Measurements from ENCODE around the gene STK11IP. TPM values are rescaled to one million over a fixed set of nuclear protein-coding genes. Genes with fewer than 3 reads are reported as not detected.
"Not testable (repeated sequence)": the region's sequence is repeated elsewhere in the genome, so short reads cannot be mapped to it uniquely, and the experiment has no call there.

The STK11IP gene
- total RNA-seq, 4 donors from 2014 or later, result 25.3 to 68.0 (median 29.2) TPM

GRCh38 chr2:219650426-219651248, 53.0 kb downstream of the STK11IP start:
- peaks cover 10% of the 10 kb centered on the region for H3K27me3 ChIP-seq
- DNase-seq (ENCODE audit: low spot score in 2 of 2), result peak in 1 of 2 donors; percentile 53
- peaks cover 3% of the 10 kb centered on the region for H3K4me1 ChIP-seq
- WGBS, result 62% methylated on average over 8 of the region's 8 CpGs
- H3K36me3 ChIP-seq, result no peaks in the 10 kb centered on the region
- no peaks in the 10 kb centered on the region for H3K9me3 ChIP-seq
- H3K4me3 ChIP-seq, result no peak overlapping the region
- H3K27ac ChIP-seq, result no peak overlapping the region
- TF ChIP-seq, protein P1, sequence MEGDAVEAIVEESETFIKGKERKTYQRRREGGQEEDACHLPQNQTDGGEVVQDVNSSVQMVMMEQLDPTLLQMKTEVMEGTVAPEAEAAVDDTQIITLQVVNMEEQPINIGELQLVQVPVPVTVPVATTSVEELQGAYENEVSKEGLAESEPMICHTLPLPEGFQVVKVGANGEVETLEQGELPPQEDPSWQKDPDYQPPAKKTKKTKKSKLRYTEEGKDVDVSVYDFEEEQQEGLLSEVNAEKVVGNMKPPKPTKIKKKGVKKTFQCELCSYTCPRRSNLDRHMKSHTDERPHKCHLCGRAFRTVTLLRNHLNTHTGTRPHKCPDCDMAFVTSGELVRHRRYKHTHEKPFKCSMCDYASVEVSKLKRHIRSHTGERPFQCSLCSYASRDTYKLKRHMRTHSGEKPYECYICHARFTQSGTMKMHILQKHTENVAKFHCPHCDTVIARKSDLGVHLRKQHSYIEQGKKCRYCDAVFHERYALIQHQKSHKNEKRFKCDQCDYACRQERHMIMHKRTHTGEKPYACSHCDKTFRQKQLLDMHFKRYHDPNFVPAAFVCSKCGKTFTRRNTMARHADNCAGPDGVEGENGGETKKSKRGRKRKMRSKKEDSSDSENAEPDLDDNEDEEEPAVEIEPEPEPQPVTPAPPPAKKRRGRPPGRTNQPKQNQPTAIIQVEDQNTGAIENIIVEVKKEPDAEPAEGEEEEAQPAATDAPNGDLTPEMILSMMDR (IDR thresholded peaks at IDR 0.05), result no peak
- no peak for TF ChIP-seq EP300 (IDR thresholded peaks at IDR 0.05)

- H3K4me1 ChIP-seq; H3K9me3 ChIP-seq; H3K27ac ChIP-seq; H3K4me3 ChIP-seq; DNase-seq (ENCODE audit: low spot score in 2 of 2); H3K36me3 ChIP-seq: not testable (repeated sequence)
- 71% methylated on average over 6 of the region's 6 CpGs for WGBS
- peaks cover 10% of the 10 kb centered on the region for H3K27me3 ChIP-seq
Measured at GRCh38 chr2:219651656-219652055, 54.0 kb downstream of the STK11IP start.

DNA sequence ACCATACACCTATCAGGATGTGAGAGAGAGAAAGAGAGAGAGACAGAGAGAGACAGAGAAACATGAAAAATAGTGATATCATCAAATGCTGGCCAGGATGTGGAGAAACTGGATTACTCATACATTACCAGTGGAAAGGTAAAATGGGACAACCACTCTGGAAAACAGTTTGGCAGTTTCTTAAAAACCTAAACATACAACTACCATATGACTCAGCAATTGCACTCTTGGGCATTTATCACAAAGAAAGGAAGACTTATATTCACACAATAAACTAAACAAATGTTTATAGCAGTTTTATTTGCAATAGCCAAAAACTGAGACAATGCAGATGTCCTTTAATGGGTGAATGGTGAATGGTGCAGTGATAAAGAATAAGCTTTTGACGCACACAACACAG, 58.9 kb downstream of the STK11IP start:
- no peak for DNase-seq (ENCODE audit: low spot score in 2 of 2)
- Histone ChIP-seq H3K27me3 (peaks cover 5% of the 10 kb centered on the region), H3K9me3 (no peaks in the 10 kb centered on the region), H3K27ac (no peak overlapping the region), H3K4me1 (no peaks in the 10 kb centered on the region), H3K36me3 (no peaks in the 10 kb centered on the region), H3K4me3 (no peak overlapping the region)
- WGBS, result 81% methylated on average over 1 of the region's 1 CpG
- TF ChIP-seq, protein P1 (IDR thresholded peaks at IDR 0.05), result no peak
- no peak for TF ChIP-seq EP300 (IDR thresholded peaks at IDR 0.05)
- no peak for TF ChIP-seq POLR2A (IDR thresholded peaks at IDR 0.05)
- TF ChIP-seq POLR2AphosphoS5 (IDR thresholded peaks at IDR 0.05), result no peak

DNA sequence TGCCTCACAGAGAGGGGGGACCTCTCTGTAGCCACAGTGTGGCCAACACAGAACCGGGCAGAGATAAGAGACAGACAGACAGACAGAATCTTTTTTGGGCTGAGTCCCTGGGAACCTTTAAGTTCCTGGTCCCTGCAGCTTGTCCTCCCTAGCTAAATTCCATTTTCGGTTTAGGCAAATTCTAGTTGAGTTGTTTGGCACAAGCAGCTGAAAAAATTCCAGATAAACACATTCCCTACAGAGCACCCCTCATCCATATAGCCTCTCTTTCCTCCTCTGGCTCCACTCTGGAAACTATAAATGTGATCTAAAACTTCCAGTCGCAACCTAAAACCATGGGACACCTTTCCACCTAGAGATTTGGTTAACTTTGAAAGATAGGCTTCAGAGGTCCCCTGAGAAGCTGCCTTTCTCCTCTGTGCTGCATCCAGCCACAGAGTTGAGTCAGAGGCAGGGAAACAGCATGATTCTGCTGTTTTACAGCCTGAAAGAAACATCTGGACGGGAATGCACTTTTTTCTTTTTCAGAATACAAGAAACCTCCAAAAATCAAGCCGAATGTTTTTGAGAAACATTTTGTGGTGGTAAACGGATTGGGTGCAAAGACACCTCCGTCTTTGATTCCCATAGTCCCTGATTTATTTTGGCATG, 60.7 kb downstream of the STK11IP start:
- 68% methylated on average over 7 of the region's 7 CpGs for WGBS
- Histone ChIP-seq H3K27ac (no peak overlapping the region), H3K4me1 (no peaks in the 10 kb centered on the region), H3K27me3 (peaks cover 14% of the 10 kb centered on the region), H3K4me3 (no peak overlapping the region), H3K36me3 (no peaks in the 10 kb centered on the region), H3K9me3 (no peaks in the 10 kb centered on the region)
- peak in 1 of 2 donors; percentile 15 for DNase-seq (ENCODE audit: low spot score in 2 of 2)
- no peak for TF ChIP-seq EP300 (IDR thresholded peaks at IDR 0.05)
- no peak for TF ChIP-seq POLR2AphosphoS5 (IDR thresholded peaks at IDR 0.05)
- no peak for TF ChIP-seq POLR2A (IDR thresholded peaks at IDR 0.05)
- TF ChIP-seq, protein P1 (IDR thresholded peaks at IDR 0.05), result no peak

- DNase-seq (ENCODE audit: low spot score in 2 of 2), result peak in 1 of 2 donors; percentile 13
- WGBS, result 70% methylated on average over 3 of the region's 3 CpGs
- TF ChIP-seq, protein P1 (IDR thresholded peaks at IDR 0.05), result no peak
- TF ChIP-seq EP300 (IDR thresholded peaks at IDR 0.05) (no peak), POLR2A (IDR thresholded peaks at IDR 0.05) (no peak), POLR2AphosphoS5 (IDR thresholded peaks at IDR 0.05) (no peak)
- Histone ChIP-seq H3K4me1 (no peaks in the 10 kb centered on the region), H3K36me3 (no peaks in the 10 kb centered on the region), H3K9me3 (no peaks in the 10 kb centered on the region), H3K4me3 (no peak overlapping the region), H3K27ac (no peak overlapping the region), H3K27me3 (peaks cover 15% of the 10 kb centered on the region)
Measured at GRCh38 chr2:219658874-219659273, 61.2 kb downstream of the STK11IP start.

Data from suprapubic skin (tissue), 4 donors.